A549 (cell line): ENCODE results near the gene VAT1. TPM values are rescaled to one million over a fixed set of nuclear protein-coding genes. Genes with fewer than 3 reads are reported as not detected.

Experiments used
- ATAC-seq, 2 experiments: fragments of 200-7000 bp in 1 of 2; fragments of >200 bp in 1 of 2; cut with Nextera tagmentation in 1 of 2; cut with Tn5 transposase in 1 of 2; 3 replicates each; pipeline versions ENCODE4 v1.8.0 to v1.9.1; 2018 to 2020; ENCODE audit warnings: mild to moderate bottlenecking in 1 of 2, moderate library complexity in 1 of 2
- CTCF ChIA-PET: fragments of 300-600 bp; sonication (Branson Sonifier 250); formaldehyde crosslinking; extraction: SDS; loops from one replicate; lab custom pipeline; 2021; ENCODE audit warnings: antibody characterized with exemption, inconsistent platforms; lab: Yijun Ruan, JAX
- POLR2A ChIA-PET: fragments of 350-600 bp; formaldehyde crosslinking; extraction: SDS; loops from one replicate; lab custom pipeline; 2021; ENCODE audit warnings: antibody characterized with exemption, inconsistent platforms; lab: Yijun Ruan, JAX
- DNase-seq, 2 experiments: peaks; one replicate each; pipeline versions ENCODE4 v3.0.0 to v3.0.0-alpha.2; 2011 to 2016; ENCODE audit warnings: low read depth in 1 of 2, low spot score in 1 of 2
- FAIRE-seq: peaks from 2 replicates; lab custom pipeline; 2011; peaks lifted over from hg19 to GRCh38; lab: Jason Lieb, UNC
- H3K27ac ChIP-seq, 2 experiments: fragments of >200 bp; sonication (Bioruptor Twin); formaldehyde crosslinking; 3 replicates each; pipeline ENCODE4 v1.5.1; 2016 to 2017
- H3K4me1 ChIP-seq: fragments of >200 bp; sonication (Bioruptor Twin); formaldehyde crosslinking; 3 replicates; pipeline ENCODE4 v1.6.1; 2016
- H3K4me2 ChIP-seq: fragments of >200 bp; sonication (Bioruptor Twin); formaldehyde crosslinking; 3 replicates; pipeline ENCODE4 v1.6.1; 2016
- H3K4me3 ChIP-seq: fragments of >200 bp; sonication (Bioruptor Twin); formaldehyde crosslinking; 3 replicates; pipeline ENCODE4 v1.5.1; 2016
- H3K9me3 ChIP-seq: fragments of >200 bp; sonication (Bioruptor Twin); formaldehyde crosslinking; 3 replicates; pipeline ENCODE4 v1.6.1; 2016
- BHLHE40 ChIP-seq: IDR thresholded peaks from 2 replicates; pipeline ENCODE4 v1.6.1; 2012; ENCODE audit warnings: low read depth, low read length, inconsistent platforms
- CBX8 ChIP-seq: fragments of 200-600 bp; sonication (generic); IDR thresholded peaks from 2 replicates; pipeline ENCODE4 v1.6.1; 2016
- CEBPB ChIP-seq, 2 experiments: fragments of >200 bp in 1 of 2; sonication (Bioruptor Twin) in 1 of 2; formaldehyde crosslinking in 1 of 2; IDR thresholded peaks; 2 replicates each; pipeline ENCODE4 v1.6.1; 2012 to 2016
- E2F6 ChIP-seq: IDR thresholded peaks from 2 replicates; pipeline ENCODE4 v1.6.1; 2012; ENCODE audit warnings: low read depth, borderline replicate concordance
- EHF ChIP-seq: fragments of 250-450 bp; sonication (Bioruptor Pico); IDR thresholded peaks from 2 replicates; pipeline ENCODE4 v1.5.0; 2020; ENCODE audit warnings: mild to moderate bottlenecking
- ELK1 ChIP-seq: fragments of 150-350 bp; IDR thresholded peaks from 2 replicates; pipeline ENCODE4 v1.6.1; 2014; ENCODE audit warnings: low read depth, mild to moderate bottlenecking, low read length
- FOSB ChIP-seq: fragments of 250-450 bp; sonication (Bioruptor Pico); IDR thresholded peaks from 2 replicates; pipeline ENCODE4 v1.5.0; 2020; ENCODE audit warnings: mild to moderate bottlenecking, moderate library complexity
- FOXS1 ChIP-seq: fragments of 250-450 bp; sonication (Bioruptor Pico); IDR thresholded peaks from 2 replicates; pipeline ENCODE4 v1.5.0; 2020; ENCODE audit warnings: mild to moderate bottlenecking, moderate library complexity
- GATA3 ChIP-seq: IDR thresholded peaks from 2 replicates; pipeline ENCODE4 v1.6.1; 2012; ENCODE audit warnings: borderline replicate concordance
- HDAC2 ChIP-seq: fragments of 200-600 bp; sonication (generic); IDR thresholded peaks from 2 replicates; pipeline ENCODE4 v1.6.1; 2016
- HEYL ChIP-seq: fragments of 250-450 bp; sonication (Bioruptor Pico); IDR thresholded peaks from 2 replicates; pipeline ENCODE4 v1.8.0; 2021; ENCODE audit warnings: mild to moderate bottlenecking, moderate library complexity
- HMGXB4 ChIP-seq: fragments of 250-450 bp; sonication (Bioruptor Pico); IDR thresholded peaks from 2 replicates; pipeline ENCODE4 v1.5.0; 2021; ENCODE audit warnings: mild to moderate bottlenecking, moderate library complexity, borderline replicate concordance
- HOXA7 ChIP-seq: fragments of 250-450 bp; sonication (Bioruptor Pico); IDR thresholded peaks from 2 replicates; pipeline ENCODE4 v1.5.0; 2020; ENCODE audit warnings: mild to moderate bottlenecking, moderate library complexity
- HOXB13 ChIP-seq: fragments of 250-450 bp; sonication (Bioruptor Pico); IDR thresholded peaks from 2 replicates; pipeline ENCODE4 v1.5.0; 2020; ENCODE audit warnings: low read depth, mild to moderate bottlenecking, moderate library complexity
- JUN ChIP-seq, 2 experiments: fragments of >200 bp; sonication (Bioruptor Twin); formaldehyde crosslinking; IDR thresholded peaks; 2 replicates in 1 of 2; 3 replicates in 1 of 2; pipeline ENCODE4 v1.6.1; 2016 to 2017
- JUNB ChIP-seq: fragments of >200 bp; sonication (Bioruptor Twin); formaldehyde crosslinking; IDR thresholded peaks from 2 replicates; pipeline ENCODE4 v1.6.1; 2016
- MAFK ChIP-seq: fragments of 450-650 bp; IDR thresholded peaks from 2 replicates; pipeline ENCODE4 v1.6.1; 2014; ENCODE audit not compliant: partially characterized antibody
- MAX ChIP-seq: IDR thresholded peaks from 2 replicates; pipeline ENCODE4 v1.6.1; 2012
- NFE2L2 ChIP-seq: fragments of 150-350 bp; conservative IDR thresholded peaks from 2 replicates; pipeline ENCODE4 v1.6.1; 2014; ENCODE audit warnings: low read length
- PHF8 ChIP-seq: fragments of 200-600 bp; sonication (generic); IDR thresholded peaks from 2 replicates; pipeline ENCODE4 v1.6.1; 2016; ENCODE audit warnings: low read depth, mild to moderate bottlenecking, antibody characterized with exemption, moderate library complexity, borderline replicate concordance
- POLR2A ChIP-seq: IDR thresholded peaks from 2 replicates; pipeline ENCODE4 v1.6.1; 2012; ENCODE audit warnings: mild to moderate bottlenecking, low read length
- POLR2AphosphoS2 ChIP-seq: conservative IDR thresholded peaks from 2 replicates; pipeline ENCODE4 v1.6.1; 2012; ENCODE audit warnings: low read length, improper control_type of control experiment, inconsistent platforms
- RAD21 ChIP-seq, 2 experiments: fragments of >200 bp in 1 of 2; sonication (Bioruptor Twin) in 1 of 2; formaldehyde crosslinking in 1 of 2; IDR thresholded peaks in 1 of 2; conservative IDR thresholded peaks in 1 of 2; 2 replicates in 1 of 2; 3 replicates in 1 of 2; pipeline ENCODE4 v1.6.1; 2012 to 2018; ENCODE audit warnings: inconsistent platforms in 1 of 2
- RCOR1 ChIP-seq: fragments of 150-350 bp; IDR thresholded peaks from 2 replicates; pipeline ENCODE4 v1.6.1; 2014; ENCODE audit warnings: antibody characterized with exemption, low read length, low read depth
- SMC3 ChIP-seq: fragments of >200 bp; sonication (Bioruptor Twin); formaldehyde crosslinking; IDR thresholded peaks from 3 replicates; pipeline ENCODE4 v1.6.1; 2018; ENCODE audit warnings: inconsistent platforms
- SREBF2 ChIP-seq: fragments of 450-650 bp; IDR thresholded peaks from 2 replicates; pipeline ENCODE4 v1.6.1; 2014; ENCODE audit warnings: mild to moderate bottlenecking, moderate library complexity
- TFCP2L1 ChIP-seq: fragments of 250-450 bp; sonication (Bioruptor Pico); IDR thresholded peaks from 2 replicates; pipeline ENCODE4 v1.5.0; 2021; ENCODE audit warnings: mild to moderate bottlenecking
- TP53 ChIP-seq: fragments of 250-450 bp; sonication (Bioruptor Pico); IDR thresholded peaks from 2 replicates; pipeline ENCODE4 v1.5.0; 2021; ENCODE audit warnings: mild to moderate bottlenecking, moderate library complexity
- ZC3H11A ChIP-seq: fragments of 450-650 bp; IDR thresholded peaks from 2 replicates; pipeline ENCODE4 v1.6.1; 2014; ENCODE audit warnings: antibody characterized with exemption, mild to moderate bottlenecking
- ZNF302 ChIP-seq: fragments of 250-450 bp; sonication (Bioruptor Pico); IDR thresholded peaks from 2 replicates; pipeline ENCODE4 v1.9.0; 2021; ENCODE audit warnings: inconsistent platforms, mild to moderate bottlenecking, moderate library complexity
- ZSCAN20 ChIP-seq: fragments of 250-450 bp; sonication (Bioruptor Pico); IDR thresholded peaks from 2 replicates; pipeline ENCODE4 v1.8.0; 2022; ENCODE audit warnings: mild to moderate bottlenecking, moderate library complexity
- WGBS: methylation state at CpG from one replicate; pipeline ENCODE4 v1.1.6; 2017; ENCODE audit errors: missing lambda C conversion rate; 5-methylcytosine and 5-hydroxymethylcytosine counted together
- polyA minus RNA-seq: library from RNA; depleted of rRNA, polyadenylated mRNA; stranded (reverse); fragments of >200 nt; gene quantifications from 2 replicates; pipeline ENCODE4 v1.2.3, GENCODE V29; 2011; rRNA and poly(A)+ RNA removed
- polyA plus RNA-seq, 4 experiments: library from polyadenylated mRNA; depleted of rRNA in 3 of 4; stranded (reverse); fragments of >200 nt; fragmentation: RNase III in 1 of 4; extraction: RNeasy Plus Mini Kit Qiagen cat#74134 plus additional on column Dnase treatment in 1 of 4; gene quantifications; 2 replicates in 3 of 4; 3 replicates in 1 of 4; pipeline ENCODE4 v1.2.3, GENCODE V29; 2011 to 2017
- TF ChIP-seq, protein P1 (sequence below): IDR thresholded peaks from 2 replicates; pipeline ENCODE4 v1.6.1; 2012
- TF ChIP-seq, protein P2 (sequence below): fragments of >200 bp; sonication (Bioruptor Twin); formaldehyde crosslinking; IDR thresholded peaks from 3 replicates; pipeline ENCODE4 v1.6.1; 2016
- TF ChIP-seq, protein P3 (sequence below): fragments of >200 bp; sonication (Bioruptor Twin); formaldehyde crosslinking; IDR thresholded peaks from 2 replicates; pipeline ENCODE4 v1.6.1; 2016

Gene VAT1
- polyA plus RNA-seq (2011; rRNA removed) (167 and 169 TPM in 2 replicates), polyA plus RNA-seq (2017; fragmentation: RNase III; extraction: RNeasy Plus Mini Kit Qiagen cat#74134 plus additional on column Dnase treatment) (117 to 153 TPM (median 149 TPM) in 3 replicates), polyA minus RNA-seq (299 and 364 TPM in 2 replicates)
- 104 and 139 TPM in 2 replicates for polyA plus RNA-seq (2012; cell fraction: cytosol; rRNA removed)
- 110 and 117 TPM in 2 replicates for polyA plus RNA-seq (2012; cell fraction: nucleus; rRNA removed)

DNA sequence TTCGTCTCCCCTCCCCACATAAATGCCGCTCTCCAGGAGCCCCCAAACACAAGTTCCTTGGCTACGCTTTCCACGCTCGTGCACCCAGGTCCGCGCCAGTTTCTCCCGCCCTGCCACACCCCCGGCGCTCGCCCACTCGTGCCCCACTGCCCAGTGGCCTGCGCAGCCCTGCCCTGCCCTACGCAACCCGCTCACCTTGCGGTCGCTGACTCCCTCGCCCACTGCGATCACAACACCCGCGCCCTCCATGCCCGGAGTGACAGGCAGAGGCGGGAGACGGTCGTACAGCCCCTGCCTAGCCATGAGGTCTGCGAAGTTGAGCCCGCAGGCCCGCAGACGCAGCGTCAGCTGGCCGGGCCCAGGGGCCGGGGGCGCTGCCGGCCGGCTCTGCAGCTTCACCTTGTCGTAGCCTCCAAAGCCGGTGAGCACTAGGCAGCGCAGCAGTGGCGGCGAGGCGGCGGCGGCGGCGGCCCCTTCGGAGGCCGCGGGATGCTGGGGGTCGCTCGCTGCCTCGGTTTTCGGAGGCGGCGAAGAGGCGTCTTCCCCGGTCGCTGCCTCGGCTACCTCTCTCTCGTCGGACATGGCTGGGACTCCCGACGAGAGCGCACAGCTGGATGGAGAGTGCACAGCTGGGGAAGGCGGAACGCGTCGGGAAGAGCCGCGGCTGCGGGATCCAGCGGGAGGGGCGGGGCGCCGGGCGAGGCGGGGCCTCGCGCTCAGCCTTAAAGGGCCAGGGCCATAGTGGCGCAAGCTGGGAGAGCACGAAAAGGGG is at the start of gene VAT1:
TSS of gene VAT1 (minus strand) at position 645 of the 772 bp plus-strand sequence. CDS start at position 582, 63 bp downstream.
- POLR2A ChIA-PET = interaction anchor here (0.5 to 6.0 kb wide), 5 partner anchors 24 to 310 kb away, joined by 3 to 40 read pairs (median 12); partner anchors contain the start of gene RPL27
- 3% methylated on average over 35 of the region's 80 CpGs for WGBS
- no peak for FAIRE-seq
- peak within 1 kb of the TSS; percentile 69 for H3K4me3 ChIP-seq
- DNase-seq = peak; percentile 83 to 94
- H3K4me2 ChIP-seq = peak within 1 kb of the TSS; percentile 98
- peaks cover 29% of the 10 kb centered on the region for H3K4me1 ChIP-seq
- TF ChIP-seq TFCP2L1 (CRISPR knock-in tag) (0 out of 2 replicates have a peak, but pooled peaks have one; percentile 7), HEYL (no peak), JUN (IDR thresholded peaks at IDR 0.05) (peak; percentile 34 to 67; a peak in 3 of 5 replicates), CEBPB (IDR thresholded peaks at IDR 0.05) (0 out of 4 replicates have a peak, but pooled peaks of 1 of the 2 experiments have one; percentile 23), BHLHE40 (no peak), HOXA7 (CRISPR knock-in tag) (no peak), EHF (CRISPR knock-in tag) (no peak; the same call in 1 of the 2 replicates), MAX (peak; percentile 57), POLR2AphosphoS2 (no peak), POLR2A (peak; percentile 63), HOXB13 (CRISPR knock-in tag) (no peak), RAD21 (conservative IDR thresholded peaks at IDR 0.05 in 1 of 2, IDR thresholded peaks at IDR 0.05 in 1 of 2) (no peak; a peak in 1 of 5 replicates), ZSCAN20 (CRISPR knock-in tag) (no peak), CBX8 (no peak), PHF8 (no peak), ELK1 (no peak), HMGXB4 (0 out of 2 replicates have a peak, but pooled peaks have one; percentile 19), TP53 (CRISPR knock-in tag) (no peak), JUNB (no peak), ZC3H11A (no peak), NFE2L2 (no peak), SMC3 (no peak), ZNF302 (CRISPR knock-in tag) (no peak), FOXS1 (CRISPR knock-in tag) (no peak), FOSB (CRISPR knock-in tag) (no peak), GATA3 (0 out of 2 replicates have a peak, but pooled peaks have one; percentile 5), SREBF2 (no peak), MAFK (no peak), HDAC2 (0 out of 2 replicates have a peak, but pooled peaks have one; percentile 38), E2F6 (peak; percentile 65), RCOR1 (no peak)
- TF ChIP-seq, protein P1, sequence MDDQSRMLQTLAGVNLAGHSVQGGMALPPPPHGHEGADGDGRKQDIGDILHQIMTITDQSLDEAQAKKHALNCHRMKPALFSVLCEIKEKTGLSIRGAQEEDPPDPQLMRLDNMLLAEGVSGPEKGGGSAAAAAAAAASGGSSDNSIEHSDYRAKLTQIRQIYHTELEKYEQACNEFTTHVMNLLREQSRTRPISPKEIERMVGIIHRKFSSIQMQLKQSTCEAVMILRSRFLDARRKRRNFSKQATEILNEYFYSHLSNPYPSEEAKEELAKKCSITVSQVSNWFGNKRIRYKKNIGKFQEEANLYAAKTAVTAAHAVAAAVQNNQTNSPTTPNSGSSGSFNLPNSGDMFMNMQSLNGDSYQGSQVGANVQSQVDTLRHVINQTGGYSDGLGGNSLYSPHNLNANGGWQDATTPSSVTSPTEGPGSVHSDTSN = 0 out of 2 replicates have a peak, but pooled peaks have one; percentile 41
- TF ChIP-seq, protein P2, sequence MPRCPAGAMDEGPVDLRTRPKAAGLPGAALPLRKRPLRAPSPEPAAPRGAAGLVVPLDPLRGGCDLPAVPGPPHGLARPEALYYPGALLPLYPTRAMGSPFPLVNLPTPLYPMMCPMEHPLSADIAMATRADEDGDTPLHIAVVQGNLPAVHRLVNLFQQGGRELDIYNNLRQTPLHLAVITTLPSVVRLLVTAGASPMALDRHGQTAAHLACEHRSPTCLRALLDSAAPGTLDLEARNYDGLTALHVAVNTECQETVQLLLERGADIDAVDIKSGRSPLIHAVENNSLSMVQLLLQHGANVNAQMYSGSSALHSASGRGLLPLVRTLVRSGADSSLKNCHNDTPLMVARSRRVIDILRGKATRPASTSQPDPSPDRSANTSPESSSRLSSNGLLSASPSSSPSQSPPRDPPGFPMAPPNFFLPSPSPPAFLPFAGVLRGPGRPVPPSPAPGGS = no peak
- TF ChIP-seq, protein P3, sequence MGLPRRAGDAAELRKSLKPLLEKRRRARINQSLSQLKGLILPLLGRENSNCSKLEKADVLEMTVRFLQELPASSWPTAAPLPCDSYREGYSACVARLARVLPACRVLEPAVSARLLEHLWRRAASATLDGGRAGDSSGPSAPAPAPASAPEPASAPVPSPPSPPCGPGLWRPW = no peak
- peak within 1 kb of the TSS; percentile 91 to 92 for H3K27ac ChIP-seq
- ATAC-seq = peak; percentile 65 to 84
- CTCF ChIA-PET = interaction anchor here (0.8 to 1.8 kb wide), 6 partner anchors 8 to 148 kb away, joined by 3 to 9 read pairs (median 4); partner anchors contain the start of gene RPL27
- H3K9me3 ChIP-seq = no peaks in the 10 kb centered on the region
